ENCODE data around the gene ADPRH. TPM values are rescaled to one million over a fixed set of nuclear protein-coding genes. Genes with fewer than 3 reads are reported as not detected.
A peak's percentile ranks its signal among the peaks of the same experiment; 100 is the strongest.

The ADPRH gene
- polyA plus RNA-seq, 2 of the 4 experiments (the other 2 are of a cell fraction), result 3.7 to 3.8 TPM

DNA sequence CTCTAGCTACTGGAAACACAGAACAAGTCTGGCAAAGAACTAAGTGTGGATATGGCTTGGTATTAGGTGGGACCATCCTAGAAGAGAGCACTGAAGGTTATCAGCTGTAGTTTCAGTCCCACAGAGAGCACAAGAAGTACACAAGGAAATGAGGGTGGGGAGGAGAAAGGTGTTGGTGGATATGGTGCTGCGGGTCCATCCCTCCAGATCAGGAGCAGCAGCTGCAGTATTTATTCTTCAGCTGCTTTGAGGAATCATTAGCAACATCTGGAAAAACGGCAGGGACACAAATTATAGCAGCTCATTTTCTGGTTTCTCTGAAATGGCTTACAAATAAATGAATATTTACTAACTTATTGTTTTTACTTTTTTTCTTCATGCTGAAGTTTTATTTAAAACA lies 48.8 kb upstream of the ADPRH start:
- TF ChIP-seq RAD21 (conservative IDR thresholded peaks at IDR 0.05 in 1 of 2, IDR thresholded peaks at IDR 0.05 in 1 of 2) (no peak), SREBF2 (IDR thresholded peaks at IDR 0.05) (no peak), RCOR1 (IDR thresholded peaks at IDR 0.05; ENCODE audit: low read depth, low read length) (no peak), JUN (IDR thresholded peaks at IDR 0.05) (no peak), GATA3 (IDR thresholded peaks at IDR 0.05; ENCODE audit: borderline replicate concordance) (no peak), JUNB (IDR thresholded peaks at IDR 0.05) (no peak), CBX8 (IDR thresholded peaks at IDR 0.05) (no peak), ESRRA (IDR thresholded peaks at IDR 0.05; ENCODE audit: borderline replicate concordance, low read length) (no peak), CHD4 (IDR thresholded peaks at IDR 0.05; ENCODE audit: borderline replicate concordance) (no peak)
- TF ChIP-seq, protein P1, sequence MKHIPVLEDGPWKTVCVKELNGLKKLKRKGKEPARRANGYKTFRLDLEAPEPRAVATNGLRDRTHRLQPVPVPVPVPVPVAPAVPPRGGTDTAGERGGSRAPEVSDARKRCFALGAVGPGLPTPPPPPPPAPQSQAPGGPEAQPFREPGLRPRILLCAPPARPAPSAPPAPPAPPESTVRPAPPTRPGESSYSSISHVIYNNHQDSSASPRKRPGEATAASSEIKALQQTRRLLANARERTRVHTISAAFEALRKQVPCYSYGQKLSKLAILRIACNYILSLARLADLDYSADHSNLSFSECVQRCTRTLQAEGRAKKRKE (CRISPR knock-in tag; IDR thresholded peaks at IDR 0.05; ENCODE audit: low read depth), result no peak
- TF ChIP-seq, protein P2, sequence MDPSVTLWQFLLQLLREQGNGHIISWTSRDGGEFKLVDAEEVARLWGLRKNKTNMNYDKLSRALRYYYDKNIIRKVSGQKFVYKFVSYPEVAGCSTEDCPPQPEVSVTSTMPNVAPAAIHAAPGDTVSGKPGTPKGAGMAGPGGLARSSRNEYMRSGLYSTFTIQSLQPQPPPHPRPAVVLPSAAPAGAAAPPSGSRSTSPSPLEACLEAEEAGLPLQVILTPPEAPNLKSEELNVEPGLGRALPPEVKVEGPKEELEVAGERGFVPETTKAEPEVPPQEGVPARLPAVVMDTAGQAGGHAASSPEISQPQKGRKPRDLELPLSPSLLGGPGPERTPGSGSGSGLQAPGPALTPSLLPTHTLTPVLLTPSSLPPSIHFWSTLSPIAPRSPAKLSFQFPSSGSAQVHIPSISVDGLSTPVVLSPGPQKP (IDR thresholded peaks at IDR 0.05; ENCODE audit: low read depth, low read length), result no peak
- 67% methylated on average over 2 of the region's 2 CpGs for WGBS (ENCODE audit: missing lambda C conversion rate)
- ATAC-seq (no peak), FAIRE-seq (peak; percentile 28), DNase-seq (ENCODE audit: low read depth in 1 of 2, low spot score in 1 of 2) (no peak)
- Histone ChIP-seq H3K4me3 (no peak overlapping the region), H3K4me1 (no peaks in the 10 kb centered on the region), H3K27ac (no peak overlapping the region), H3K9me3 (no peaks in the 10 kb centered on the region), H3K4me2 (no peak overlapping the region)
- ChIA-PET POLR2A (no interaction called here), CTCF (interaction anchor here (0.6 to 1.5 kb wide), 4 partner anchors 165 to 646 kb away, joined by 3 to 5 read pairs (median 3); no protein-coding TSS in a partner anchor)

DNA sequence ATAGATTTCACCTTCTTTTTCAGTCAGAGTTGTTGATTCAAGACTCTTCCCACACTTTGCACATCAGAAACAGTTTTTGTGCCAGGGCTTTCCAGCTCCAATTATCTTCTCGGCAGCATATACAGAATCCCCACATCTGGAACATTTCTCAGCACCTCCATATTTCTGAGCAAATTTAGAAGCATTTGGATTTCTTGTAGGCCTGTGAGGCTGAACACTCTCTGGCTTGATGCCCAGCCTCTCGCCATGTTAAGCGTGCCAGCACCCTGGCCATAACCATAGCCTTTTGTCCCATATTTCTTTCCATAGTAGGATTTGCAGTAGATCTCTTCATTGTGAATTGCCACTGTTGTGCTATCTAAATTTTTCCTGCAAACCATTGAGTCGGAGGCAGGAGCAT lies 48.1 kb upstream of the ADPRH start:
- Histone ChIP-seq H3K4me2 (no peak overlapping the region), H3K4me3 (no peak overlapping the region), H3K9me3 (no peaks in the 10 kb centered on the region), H3K27ac (no peak overlapping the region), H3K4me1 (no peaks in the 10 kb centered on the region)
- POLR2A ChIA-PET, result no interaction called here
- WGBS (ENCODE audit: missing lambda C conversion rate), result 94% methylated on average over 4 of the region's 4 CpGs
- TF ChIP-seq FOSB (CRISPR knock-in tag; IDR thresholded peaks at IDR 0.05) (no peak), TP53 (CRISPR knock-in tag; IDR thresholded peaks at IDR 0.05) (no peak), SMC3 (IDR thresholded peaks at IDR 0.05) (no peak), TFCP2L1 (CRISPR knock-in tag; IDR thresholded peaks at IDR 0.05) (no peak), GATA3 (IDR thresholded peaks at IDR 0.05; ENCODE audit: borderline replicate concordance) (no peak), MAFK (IDR thresholded peaks at IDR 0.05; ENCODE audit: partially characterized antibody) (no peak), MAZ (IDR thresholded peaks at IDR 0.05; ENCODE audit: borderline replicate concordance, low read depth, low read length) (no peak), POLR2A (IDR thresholded peaks at IDR 0.05; ENCODE audit: low read length) (no peak), EHF (CRISPR knock-in tag; IDR thresholded peaks at IDR 0.05) (no peak), CHD4 (IDR thresholded peaks at IDR 0.05; ENCODE audit: borderline replicate concordance) (no peak), RARB (CRISPR knock-in tag; IDR thresholded peaks at IDR 0.05) (no peak), PHF8 (IDR thresholded peaks at IDR 0.05; ENCODE audit: borderline replicate concordance, low read depth) (no peak), MYC (IDR thresholded peaks at IDR 0.05; ENCODE audit: borderline replicate concordance, low read length) (no peak), CEBPB (IDR thresholded peaks at IDR 0.05) (no peak), CHD2 (IDR thresholded peaks at IDR 0.05; ENCODE audit: low read length, partially characterized antibody) (no peak), RAD21 (conservative IDR thresholded peaks at IDR 0.05 in 1 of 2, IDR thresholded peaks at IDR 0.05 in 1 of 2) (no peak), BHLHE40 (IDR thresholded peaks at IDR 0.05; ENCODE audit: low read depth, low read length) (no peak), ZNF302 (CRISPR knock-in tag; IDR thresholded peaks at IDR 0.05) (no peak)
- TF ChIP-seq, protein P1 (CRISPR knock-in tag; IDR thresholded peaks at IDR 0.05; ENCODE audit: low read depth), result no peak
- TF ChIP-seq, protein P3, sequence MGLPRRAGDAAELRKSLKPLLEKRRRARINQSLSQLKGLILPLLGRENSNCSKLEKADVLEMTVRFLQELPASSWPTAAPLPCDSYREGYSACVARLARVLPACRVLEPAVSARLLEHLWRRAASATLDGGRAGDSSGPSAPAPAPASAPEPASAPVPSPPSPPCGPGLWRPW (IDR thresholded peaks at IDR 0.05), result no peak
- ATAC-seq (no peak), FAIRE-seq (no peak), DNase-seq (ENCODE audit: low read depth in 1 of 2, low spot score in 1 of 2) (no peak)
- CTCF ChIA-PET, result interaction anchor here (1.5 kb wide), 1 partner anchor 256 kb away, joined by 5 read pairs; no protein-coding TSS in a partner anchor

All from A549 (cell line).